GM15510 (cell line): ENCODE results near the gene LEFTY1.

ENCODE experiments used
- POLR2A ChIP-seq: IDR thresholded peaks from 3 replicates; pipeline ENCODE4 v1.6.1; 2011; ENCODE audit warnings: borderline replicate concordance; ENCODE audit not compliant: insufficient read length; ENCODE audit errors: extremely low read depth

Gene LEFTY1

DNA sequence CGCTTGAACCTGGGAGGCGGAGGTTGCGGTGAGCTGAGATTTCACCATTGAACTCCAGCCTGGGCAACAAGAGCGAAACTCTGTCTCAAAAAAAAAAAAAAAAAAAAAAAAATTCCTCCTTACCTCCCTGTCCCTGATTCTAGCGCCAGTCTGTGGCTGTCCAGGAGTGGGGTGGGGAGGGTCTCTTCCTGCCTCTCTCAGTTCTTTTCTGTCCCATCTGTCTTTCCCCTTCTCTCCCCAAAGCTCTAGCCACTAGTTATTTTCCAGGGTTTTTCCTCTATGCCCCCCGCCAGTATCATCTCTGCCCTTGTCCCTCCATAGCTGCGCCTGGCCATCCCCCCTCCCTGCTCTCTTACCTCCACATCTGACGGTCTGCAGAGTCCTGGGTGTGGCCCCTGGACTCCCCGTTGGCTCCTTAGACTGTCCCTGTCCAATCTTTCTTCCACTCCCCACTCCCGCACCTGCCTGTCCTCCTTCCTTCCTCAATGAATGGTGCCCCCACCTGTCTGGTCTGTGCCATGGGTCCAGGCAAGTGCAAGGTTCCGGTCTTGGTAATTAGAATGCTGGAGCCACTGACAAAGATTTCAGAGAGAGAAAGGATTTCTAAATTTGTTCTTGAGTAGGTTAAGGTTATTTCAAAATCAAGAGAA is 5.2 kb downstream of the LEFTY1 start:
- TF ChIP-seq POLR2A = no peak

DNA sequence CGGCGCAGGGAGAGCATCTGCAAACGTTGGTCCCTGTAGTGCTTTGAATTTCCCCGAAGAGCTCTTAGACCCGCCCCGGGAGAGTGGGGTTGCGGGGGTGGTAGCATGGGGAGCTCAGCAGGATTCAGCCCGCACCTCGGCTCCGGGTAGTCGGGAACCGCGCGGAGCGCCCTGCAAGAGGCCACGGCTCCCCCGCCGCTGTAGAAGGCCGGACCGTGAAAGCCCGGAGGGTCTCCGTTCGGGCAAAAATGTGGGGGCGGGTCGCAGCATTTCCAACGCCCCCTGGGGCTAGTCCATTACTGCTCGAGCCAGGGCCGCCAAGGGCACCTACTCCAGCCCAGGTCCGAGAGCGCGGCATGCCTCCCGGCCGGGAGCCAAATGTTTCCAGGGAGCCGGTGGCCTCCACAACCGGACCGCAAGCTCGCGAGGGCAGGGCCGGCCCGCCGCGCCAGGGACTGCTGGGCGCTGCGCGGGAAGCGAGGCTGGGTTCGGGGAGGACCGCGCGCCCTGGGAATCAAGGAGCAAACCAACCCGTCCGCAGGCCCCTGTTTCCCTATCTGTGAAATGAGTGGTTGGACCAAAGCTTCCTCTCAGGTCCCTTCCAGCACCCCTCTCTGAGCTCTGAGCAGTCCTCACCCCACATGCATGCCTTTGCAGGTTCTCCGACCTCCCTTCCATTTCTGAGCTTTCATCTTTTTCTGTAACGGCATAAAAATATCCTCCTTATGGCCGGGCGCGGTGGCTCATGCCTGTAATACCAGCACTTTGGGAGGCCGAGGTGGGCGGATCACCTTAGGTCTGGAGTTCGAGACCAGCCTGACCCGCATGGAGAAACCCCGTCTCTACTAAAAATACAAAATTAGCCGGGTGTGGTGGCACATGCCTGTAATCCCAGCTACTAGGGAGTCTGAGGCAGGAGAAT is 6.0 kb downstream of the LEFTY1 start:
- no peak for TF ChIP-seq POLR2A

DNA sequence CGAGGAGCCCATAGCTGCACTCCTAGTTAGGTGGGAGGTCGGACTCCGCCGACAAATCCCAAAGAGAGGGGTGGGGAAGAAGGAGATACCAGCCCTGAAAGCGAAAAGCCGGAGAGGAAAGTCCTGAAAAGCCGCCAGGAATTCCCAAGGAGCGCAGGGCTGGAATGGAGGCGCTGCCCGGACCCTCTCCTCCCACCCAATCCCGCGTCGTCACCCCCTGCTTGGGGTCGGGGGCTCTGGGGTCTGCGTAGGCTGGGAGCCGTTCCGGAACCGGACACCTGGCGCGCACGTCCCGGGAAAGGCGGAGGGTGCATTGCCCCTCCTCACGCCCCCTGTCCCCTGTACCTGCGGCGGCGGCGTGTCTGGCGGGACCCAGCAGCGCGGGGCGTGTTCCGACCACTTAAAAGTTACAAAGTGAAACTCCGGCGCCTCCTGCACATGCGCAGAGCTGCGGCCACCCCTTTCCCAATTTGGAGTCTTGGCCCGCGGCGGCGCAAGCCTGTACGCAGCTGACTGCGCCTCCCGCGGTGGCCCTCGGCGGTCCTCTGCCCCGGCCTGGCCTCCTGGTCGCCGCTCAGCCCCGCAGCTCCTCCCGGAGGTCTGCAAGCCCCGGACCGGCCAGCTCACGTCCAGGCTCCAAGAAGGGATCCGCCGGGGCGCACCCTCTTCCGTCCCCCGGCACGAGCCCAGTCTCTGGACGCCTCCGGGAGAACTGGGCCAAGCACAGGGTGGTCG is 6.8 kb downstream of the LEFTY1 start, which contains the start of gene TMEM63A:
Gene TMEM63A, minus strand, starts transcription at position 422 of the 735 bp plus-strand sequence. CDS start 4,800 bp downstream, outside the sequence.
- peak; percentile 86 for TF ChIP-seq POLR2A

DNA sequence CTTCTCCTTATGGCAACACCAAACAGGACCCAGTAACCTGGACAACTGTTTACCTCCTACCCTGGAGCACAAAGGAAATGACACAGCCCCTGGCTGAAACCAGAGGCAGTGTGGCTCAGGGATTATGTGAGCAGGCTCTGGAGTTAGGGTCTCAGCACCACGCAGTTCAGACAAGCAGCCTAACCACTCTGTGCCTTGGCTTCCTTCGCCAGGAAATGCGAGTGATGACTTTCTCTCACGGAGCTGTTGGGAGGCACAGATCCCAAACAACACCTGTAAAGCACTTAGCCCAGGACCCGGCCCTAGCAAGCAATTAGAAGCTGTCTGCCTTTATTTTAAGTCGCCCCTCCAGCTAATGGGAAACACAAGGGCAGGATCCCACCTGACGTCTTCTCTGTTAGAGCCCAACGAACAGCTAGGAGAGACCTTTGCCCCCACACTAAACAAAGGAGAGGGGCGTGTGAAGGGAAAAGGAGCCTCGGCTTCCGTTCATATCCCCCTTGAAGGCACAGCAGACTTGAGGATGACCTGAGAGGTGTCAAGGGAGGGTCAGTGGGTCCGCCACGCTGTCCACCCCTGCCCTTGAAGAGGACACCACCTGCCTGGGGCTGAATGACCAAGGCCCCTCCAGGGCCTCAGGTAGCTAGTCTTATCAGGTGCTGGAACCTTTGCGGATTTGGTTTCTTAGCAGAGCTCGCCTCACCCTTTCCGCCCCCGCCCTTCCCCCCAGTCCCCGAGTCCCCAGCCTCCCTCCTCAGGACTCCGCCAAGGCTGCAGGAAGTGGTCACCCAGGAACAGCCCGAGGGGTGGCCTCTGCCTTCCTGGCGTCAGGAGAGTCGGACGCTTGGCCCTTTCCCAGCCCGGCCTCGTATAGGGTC is 7.6 kb downstream of the LEFTY1 start:
- no peak for TF ChIP-seq POLR2A

DNA sequence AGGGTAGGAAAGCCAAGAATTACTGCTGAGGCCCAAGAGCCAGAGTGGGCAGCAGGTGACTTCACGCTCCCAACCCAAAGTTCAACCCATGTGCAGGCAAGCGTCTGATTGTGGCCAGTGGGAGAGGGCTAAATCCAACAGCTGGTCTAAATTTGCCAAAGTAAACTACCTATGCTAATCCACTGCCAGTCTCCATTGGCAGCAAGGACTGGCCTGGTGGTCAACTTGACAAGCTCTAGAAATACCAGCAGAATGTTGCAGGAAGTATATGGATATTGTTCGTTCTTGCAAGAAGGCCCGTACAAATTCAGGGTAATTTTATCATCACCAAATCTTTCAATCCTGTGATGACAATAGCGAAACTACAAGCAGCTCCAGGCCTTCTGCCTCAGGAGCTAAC is 8.3 kb downstream of the LEFTY1 start:
- TF ChIP-seq POLR2A = no peak

DNA sequence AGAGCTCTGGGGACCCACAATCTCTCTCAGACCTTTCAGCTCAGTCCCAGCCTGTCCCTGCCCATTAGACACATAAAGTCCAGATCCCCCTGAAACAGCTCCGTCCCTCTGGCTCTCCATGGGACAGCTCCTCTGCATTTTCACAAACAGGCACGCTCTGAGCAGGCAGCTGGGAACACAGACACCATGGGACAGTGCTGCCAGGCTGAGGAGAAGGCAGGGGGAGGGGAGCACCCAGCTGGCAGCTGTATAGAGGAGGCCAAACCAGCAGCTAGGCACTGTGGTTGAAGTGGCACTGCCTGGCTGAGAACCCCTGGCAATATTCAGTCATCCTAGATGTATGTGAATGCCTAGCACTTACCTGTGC is 8.7 kb downstream of the LEFTY1 start:
- no peak for TF ChIP-seq POLR2A

DNA sequence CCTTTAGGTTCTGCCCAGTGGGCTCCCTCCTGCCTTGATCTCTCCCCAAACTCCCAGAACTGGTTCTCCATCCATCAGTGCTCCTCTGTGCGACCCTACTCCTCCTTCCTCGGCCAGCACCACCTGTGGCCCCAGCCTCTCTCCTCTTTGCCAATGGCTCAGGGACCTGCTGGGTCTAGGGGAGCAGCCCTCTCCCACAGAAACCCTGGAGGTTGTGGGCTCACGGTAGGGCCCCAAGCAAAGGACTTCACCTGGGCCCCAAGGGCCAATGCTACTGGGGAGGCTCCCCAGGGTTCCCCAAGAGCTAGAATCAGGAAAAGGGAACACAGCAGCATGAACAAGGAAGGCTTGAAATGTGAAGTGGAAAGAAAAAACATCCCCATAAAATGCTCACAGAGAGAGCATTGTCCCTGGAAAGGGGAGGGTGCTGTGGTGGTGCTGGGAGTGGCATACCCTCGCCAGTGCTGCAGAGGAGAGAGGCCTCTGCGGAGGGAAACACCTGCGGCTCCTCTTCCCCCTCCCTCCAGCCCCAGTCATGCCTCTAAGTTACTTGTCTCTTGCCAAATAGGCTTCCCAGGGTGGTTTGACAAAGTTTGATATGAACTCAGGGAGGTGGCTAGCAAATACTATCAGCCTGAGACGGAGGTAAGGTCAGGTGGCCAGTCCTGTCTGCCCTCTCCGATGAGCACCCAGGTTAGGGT is 9.3 kb downstream of the LEFTY1 start:
- TF ChIP-seq POLR2A = no peak

DNA sequence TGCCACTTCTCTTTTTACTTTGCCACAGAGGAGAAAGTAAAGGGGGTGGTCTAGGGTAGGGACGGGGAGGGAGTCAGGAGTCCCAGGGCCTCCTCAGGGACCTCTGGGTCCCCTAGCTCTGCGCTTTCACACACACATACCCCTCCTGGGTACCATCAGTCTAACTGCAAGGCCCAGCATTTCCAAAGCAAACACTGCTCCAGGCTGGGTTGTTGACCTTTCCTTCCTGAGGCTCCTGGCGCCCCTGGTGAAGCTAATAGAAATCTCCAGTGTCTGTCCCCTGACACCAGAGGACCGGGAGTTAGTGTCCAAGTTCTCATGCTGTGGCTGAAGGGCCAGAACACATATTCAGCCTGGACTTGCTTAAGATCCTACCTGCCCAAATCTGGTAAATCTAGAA is 10.7 kb downstream of the LEFTY1 start:
- TF ChIP-seq POLR2A = no peak

DNA sequence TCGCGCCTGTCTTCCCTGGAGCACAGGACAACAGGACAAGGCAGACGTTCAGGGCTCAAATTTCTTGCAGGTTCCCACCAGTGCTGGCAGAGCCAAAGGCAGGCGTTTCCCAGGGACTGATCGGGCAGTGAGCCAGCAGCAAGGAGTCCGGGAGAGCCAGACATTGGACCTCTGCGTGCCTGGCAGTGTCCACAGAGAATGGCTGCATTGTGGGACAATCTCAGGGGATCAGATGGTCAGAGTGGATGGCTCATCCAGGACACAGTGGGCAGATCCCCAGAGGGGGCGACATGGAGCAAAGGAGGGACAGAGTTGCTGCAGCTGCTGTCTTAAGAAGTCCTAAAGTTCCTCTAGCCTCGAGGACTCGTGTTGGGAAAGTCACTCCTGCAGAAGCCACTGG is 11.4 kb downstream of the LEFTY1 start:
- no peak for TF ChIP-seq POLR2A

DNA sequence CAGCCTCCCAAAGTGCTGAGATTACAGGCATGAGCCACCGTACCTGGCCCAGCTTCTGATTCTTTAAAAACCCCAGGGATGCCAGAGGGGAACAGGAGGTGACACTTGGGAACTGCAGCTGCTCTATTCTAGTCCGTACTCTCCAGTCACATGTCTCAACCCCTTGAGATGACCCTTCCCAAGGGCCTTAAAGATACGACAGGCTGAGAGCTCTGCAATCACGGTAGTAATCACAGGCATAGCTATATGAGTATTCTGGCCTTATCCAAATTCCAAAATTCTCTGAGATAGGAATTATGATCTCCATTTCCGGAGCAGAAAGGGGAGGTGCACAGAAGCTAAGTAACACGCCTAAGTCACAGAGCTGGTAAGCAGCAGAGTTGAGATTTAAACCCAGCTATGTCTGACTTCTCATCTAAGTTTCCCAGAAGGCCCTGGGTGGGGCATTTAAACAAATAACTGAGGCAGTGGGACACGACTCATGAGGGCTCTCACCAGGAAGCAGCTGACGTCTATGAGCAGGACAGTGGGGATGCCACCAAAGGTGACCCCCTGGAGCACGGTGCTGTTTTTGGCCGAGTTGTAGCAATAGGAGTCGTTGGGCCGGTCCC is 11.9 kb downstream of the LEFTY1 start:
- no peak for TF ChIP-seq POLR2A

DNA sequence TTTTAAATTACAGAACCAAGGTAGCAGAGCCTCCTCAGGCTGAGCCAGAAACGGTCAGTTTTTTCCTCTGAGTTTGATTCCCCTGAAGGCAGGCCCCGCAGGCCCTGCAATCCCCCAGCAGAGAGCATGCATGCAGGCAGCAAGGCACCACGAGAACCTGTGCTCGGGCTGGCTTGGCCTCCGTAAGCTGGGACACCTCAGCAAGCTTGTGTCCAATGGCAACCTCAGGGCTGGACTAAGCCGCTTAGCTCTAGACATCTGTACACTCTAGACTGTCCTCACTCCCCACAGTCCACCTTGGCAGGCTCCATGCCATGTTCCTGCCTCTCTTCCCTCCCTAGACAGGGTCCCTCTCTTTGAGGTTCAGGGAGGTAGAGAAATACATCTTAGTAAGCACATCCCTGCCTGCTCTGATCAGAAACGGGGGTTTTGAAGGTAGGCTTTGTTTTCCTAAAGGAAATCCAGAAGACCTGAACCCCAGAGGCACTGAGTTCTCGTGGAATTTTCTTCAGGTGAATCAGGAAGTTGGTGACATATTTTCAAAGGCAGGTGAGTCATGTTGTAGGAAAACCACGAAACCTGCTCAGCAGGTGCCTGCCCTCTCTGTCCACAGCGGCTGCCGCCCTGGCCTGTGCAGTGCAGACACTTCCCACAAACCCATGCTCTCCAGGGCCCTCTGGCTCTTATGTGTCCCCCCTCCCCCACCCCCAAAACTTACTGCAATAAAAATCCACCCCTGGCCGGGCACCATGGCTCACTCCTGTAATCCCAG is 13.7 kb downstream of the LEFTY1 start:
- TF ChIP-seq POLR2A = no peak

DNA sequence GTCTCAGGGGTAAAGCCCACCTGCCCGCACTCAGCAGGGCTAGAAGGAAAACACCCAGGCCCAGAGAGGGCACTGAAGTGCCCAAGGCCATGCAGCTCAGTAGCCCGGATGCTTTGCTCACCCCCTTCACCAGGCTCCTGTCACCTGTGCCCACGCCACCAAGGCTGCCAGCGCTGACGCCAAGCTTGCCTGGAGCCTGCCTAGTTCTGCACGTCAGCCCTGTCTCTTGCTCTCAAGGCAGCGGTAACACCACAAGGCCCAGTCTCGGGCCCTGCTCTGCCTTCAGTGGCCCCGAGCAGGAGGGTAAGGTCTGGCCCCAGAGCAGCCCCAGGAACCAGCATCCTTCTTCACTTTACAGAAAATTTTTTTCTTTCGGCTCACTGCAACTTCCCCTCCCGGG is 14.5 kb downstream of the LEFTY1 start:
- TF ChIP-seq POLR2A = no peak
